GM11168 (cell line): Measurements from ENCODE around the gene TCAP.

Experiments
- in situ Hi-C: fragments of 300-500 bp; cut with MboI; formaldehyde crosslinking; loops from one replicate; pipeline ENCODE4 v1.12.0; 2022; ENCODE audit warnings: low sequenced_read_pairs; ENCODE audit not compliant: unreplicated experiment

TCAP gene

GRCh38 chr17:39628655-39629493, 36.3 kb upstream of the TCAP start:
- in situ Hi-C loops = no loop called here

GRCh38 chr17:39629494-39629880, 35.7 kb upstream of the TCAP start:
- in situ Hi-C loops = no loop called here

GRCh38 chr17:39629898-39630297, 35.3 kb upstream of the TCAP start:
- in situ Hi-C loops = loop anchor here (10.0 kb wide), 1 partner anchor 125 kb away; no protein-coding TSS in a partner anchor

- in situ Hi-C loops = loop anchor here (10.0 kb wide), 1 partner anchor 123 kb away; no protein-coding TSS in a partner anchor
Observed at GRCh38 chr17:39631403-39631802, 33.7 kb upstream of the TCAP start.

GRCh38 chr17:39632153-39632941, 32.8 kb upstream of the TCAP start:
- in situ Hi-C loops = loop anchor here (10.0 kb wide), 1 partner anchor 122 kb away; no protein-coding TSS in a partner anchor

- in situ Hi-C loops = loop anchor here (10.0 kb wide), 1 partner anchor 121 kb away; no protein-coding TSS in a partner anchor
Observed at GRCh38 chr17:39633570-39634183, 31.5 kb upstream of the TCAP start.

- in situ Hi-C loops = loop anchor here (10.0 kb wide), 1 partner anchor 120 kb away; no protein-coding TSS in a partner anchor
Observed at GRCh38 chr17:39634384-39634871, 30.7 kb upstream of the TCAP start.

GRCh38 chr17:39635614-39636176, 29.5 kb upstream of the TCAP start:
- in situ Hi-C loops = loop anchor here (10.0 kb wide), 1 partner anchor 119 kb away; no protein-coding TSS in a partner anchor

GRCh38 chr17:39636587-39636926, 28.6 kb upstream of the TCAP start:
- in situ Hi-C loops = loop anchor here (10.0 kb wide), 1 partner anchor 118 kb away; no protein-coding TSS in a partner anchor

GRCh38 chr17:39636927-39637736, 28.0 kb upstream of the TCAP start, which contains the start of gene STARD3:
STARD3 (plus strand) TSS chr17:39637144; CDS start chr17:39653532, 16,388 bp downstream.
- in situ Hi-C loops = loop anchor here (10.0 kb wide), 1 partner anchor 118 kb away; no protein-coding TSS in a partner anchor

GRCh38 chr17:39638317-39638716, 26.8 kb upstream of the TCAP start:
- in situ Hi-C loops = loop anchor here (10.0 kb wide), 1 partner anchor 116 kb away; no protein-coding TSS in a partner anchor

- in situ Hi-C loops = loop anchor here (10.0 kb wide), 1 partner anchor 116 kb away; no protein-coding TSS in a partner anchor
Observed at GRCh38 chr17:39639043-39639442, 26.1 kb upstream of the TCAP start.

- in situ Hi-C loops = loop anchor here (10.0 kb wide), 1 partner anchor 115 kb away; no protein-coding TSS in a partner anchor
Observed at GRCh38 chr17:39639566-39640458, 25.3 kb upstream of the TCAP start.

GRCh38 chr17:39640591-39641031, 24.5 kb upstream of the TCAP start:
- in situ Hi-C loops = no loop called here

GRCh38 chr17:39641097-39641496, 24.1 kb upstream of the TCAP start:
- in situ Hi-C loops = no loop called here

- in situ Hi-C loops = no loop called here
Observed at GRCh38 chr17:39641883-39642282, 23.3 kb upstream of the TCAP start.

GRCh38 chr17:39642291-39643074, 22.7 kb upstream of the TCAP start:
- in situ Hi-C loops = no loop called here
